ENCODE data around the gene VPS4A.
A peak's percentile ranks its signal among the peaks of the same experiment; 100 is the strongest.

VPS4A gene
- long read RNA-seq, full-length matches to known transcripts: 570 of 662 reads
- long read RNA-seq, partial matches to known transcripts: 21 of 662 reads
- long read RNA-seq, other reads (novel, unspliced or antisense): 71 of 662 reads

DNA sequence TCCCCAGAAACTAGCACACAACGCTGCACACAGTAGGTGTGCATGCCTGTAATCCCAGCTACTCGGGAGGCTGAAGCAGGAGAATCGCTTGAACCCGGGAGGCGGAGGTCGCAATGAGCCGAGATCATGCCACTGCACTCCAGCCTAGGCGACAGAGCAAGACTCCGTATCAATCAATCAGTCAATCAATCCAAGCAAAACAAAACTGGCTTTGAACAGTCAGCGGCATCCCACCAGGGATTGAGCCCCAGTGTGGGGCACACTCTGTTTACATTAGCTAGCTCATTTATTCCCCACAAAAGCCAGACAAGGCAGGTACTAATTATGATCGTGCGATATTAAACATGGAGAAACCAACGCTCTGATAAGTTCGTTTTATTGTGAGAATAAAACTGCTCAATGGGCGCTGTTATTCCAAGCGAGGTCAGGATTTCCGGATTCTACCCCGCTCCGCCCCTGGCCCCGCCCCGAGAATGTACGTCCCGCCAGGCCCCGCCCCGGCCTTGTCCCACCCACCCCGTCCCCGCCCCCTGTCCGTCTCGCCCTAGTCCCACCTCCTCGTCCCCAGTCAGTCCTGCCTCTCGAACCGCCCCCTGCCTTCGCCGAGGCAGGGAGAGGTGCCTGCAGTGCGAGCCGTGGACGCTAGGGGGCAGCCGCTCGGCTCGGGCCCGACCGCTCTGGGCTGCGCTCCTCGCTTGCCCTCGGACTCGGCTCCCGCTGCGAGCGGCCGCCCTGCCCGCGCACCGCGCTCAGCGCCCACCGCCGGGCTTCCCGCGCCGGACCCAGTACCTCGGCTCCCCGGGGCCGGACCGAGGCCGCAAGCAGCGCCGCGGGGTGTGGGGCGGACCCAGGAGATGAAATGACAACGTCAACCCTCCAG, at the start of gene VPS4A:
TSS of gene VPS4A (plus strand) at position 698 of the 880 bp plus-strand sequence. CDS start at position 860, 162 bp downstream.
- peak; percentile 91 to 96 for DNase-seq (ENCODE audit: low read depth in 1 of 2, low spot score in 1 of 2)
- H3K27me3 ChIP-seq (ENCODE audit: insufficient read depth, poor library complexity, severe bottlenecking): no peaks in the 10 kb centered on the region
- H3K27ac ChIP-seq (replicated peaks): peak within 1 kb of the TSS; percentile 72
- peak within 1 kb of the TSS; percentile 91 for H3K4me3 ChIP-seq (replicated peaks; ENCODE audit: insufficient read depth, low read length)
- TF ChIP-seq POLR2AphosphoS5 (IDR thresholded peaks at IDR 0.05; ENCODE audit: low read depth) (no peak; the same call in 1 of the 2 replicates), GABPA (IDR thresholded peaks at IDR 0.05; ENCODE audit: low read depth) (no peak), SPI1 (IDR thresholded peaks at IDR 0.05; ENCODE audit: borderline replicate concordance, low read depth) (no peak)
- TF ChIP-seq, protein P1, sequence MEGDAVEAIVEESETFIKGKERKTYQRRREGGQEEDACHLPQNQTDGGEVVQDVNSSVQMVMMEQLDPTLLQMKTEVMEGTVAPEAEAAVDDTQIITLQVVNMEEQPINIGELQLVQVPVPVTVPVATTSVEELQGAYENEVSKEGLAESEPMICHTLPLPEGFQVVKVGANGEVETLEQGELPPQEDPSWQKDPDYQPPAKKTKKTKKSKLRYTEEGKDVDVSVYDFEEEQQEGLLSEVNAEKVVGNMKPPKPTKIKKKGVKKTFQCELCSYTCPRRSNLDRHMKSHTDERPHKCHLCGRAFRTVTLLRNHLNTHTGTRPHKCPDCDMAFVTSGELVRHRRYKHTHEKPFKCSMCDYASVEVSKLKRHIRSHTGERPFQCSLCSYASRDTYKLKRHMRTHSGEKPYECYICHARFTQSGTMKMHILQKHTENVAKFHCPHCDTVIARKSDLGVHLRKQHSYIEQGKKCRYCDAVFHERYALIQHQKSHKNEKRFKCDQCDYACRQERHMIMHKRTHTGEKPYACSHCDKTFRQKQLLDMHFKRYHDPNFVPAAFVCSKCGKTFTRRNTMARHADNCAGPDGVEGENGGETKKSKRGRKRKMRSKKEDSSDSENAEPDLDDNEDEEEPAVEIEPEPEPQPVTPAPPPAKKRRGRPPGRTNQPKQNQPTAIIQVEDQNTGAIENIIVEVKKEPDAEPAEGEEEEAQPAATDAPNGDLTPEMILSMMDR (IDR thresholded peaks at IDR 0.05; ENCODE audit: insufficient read depth, low read length): peak; percentile 88

DNA sequence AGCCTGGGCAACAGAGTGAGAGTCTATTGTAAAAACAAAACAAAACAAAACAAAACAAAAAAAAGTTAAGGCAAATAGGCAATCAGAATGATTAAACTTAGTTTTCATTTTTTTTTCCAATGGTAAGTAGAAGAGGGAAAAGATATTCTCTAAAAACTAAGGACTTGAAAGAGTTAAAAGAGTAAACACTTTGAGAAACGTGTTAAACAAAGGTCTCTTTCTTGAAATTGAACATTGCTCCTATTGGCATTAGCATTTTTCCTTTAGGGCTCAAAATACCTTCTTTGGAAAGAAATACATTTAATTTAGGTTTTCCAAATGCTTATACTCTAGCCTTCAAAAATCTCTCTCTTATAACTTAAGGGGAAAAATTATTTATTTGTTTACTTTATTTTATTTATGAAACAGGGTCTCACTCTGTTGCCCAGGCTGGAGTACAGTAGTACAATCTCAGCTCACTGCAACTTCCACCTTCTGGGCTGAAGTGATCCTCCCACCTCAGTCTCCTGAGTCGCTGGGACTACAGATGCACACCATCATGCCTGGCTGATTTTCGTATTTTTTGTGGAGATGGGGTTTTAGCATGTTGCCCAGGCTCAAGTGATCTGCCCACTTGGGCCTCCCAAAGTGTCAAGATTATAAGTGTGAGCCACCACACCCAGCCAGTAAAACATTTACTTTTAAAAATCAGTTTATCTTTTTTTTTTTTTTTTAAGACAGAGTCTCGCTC, 44.7 kb upstream of the VPS4A start:
- Histone ChIP-seq H3K27me3 (ENCODE audit: insufficient read depth, poor library complexity, severe bottlenecking) (no peaks in the 10 kb centered on the region), H3K4me3 (replicated peaks; ENCODE audit: insufficient read depth, low read length) (no peak overlapping the region), H3K27ac (replicated peaks) (no peak overlapping the region)
- TF ChIP-seq GABPA (IDR thresholded peaks at IDR 0.05; ENCODE audit: low read depth): no peak
- no peak for TF ChIP-seq SPI1 (IDR thresholded peaks at IDR 0.05; ENCODE audit: borderline replicate concordance, low read depth)
- TF ChIP-seq, protein P2, sequence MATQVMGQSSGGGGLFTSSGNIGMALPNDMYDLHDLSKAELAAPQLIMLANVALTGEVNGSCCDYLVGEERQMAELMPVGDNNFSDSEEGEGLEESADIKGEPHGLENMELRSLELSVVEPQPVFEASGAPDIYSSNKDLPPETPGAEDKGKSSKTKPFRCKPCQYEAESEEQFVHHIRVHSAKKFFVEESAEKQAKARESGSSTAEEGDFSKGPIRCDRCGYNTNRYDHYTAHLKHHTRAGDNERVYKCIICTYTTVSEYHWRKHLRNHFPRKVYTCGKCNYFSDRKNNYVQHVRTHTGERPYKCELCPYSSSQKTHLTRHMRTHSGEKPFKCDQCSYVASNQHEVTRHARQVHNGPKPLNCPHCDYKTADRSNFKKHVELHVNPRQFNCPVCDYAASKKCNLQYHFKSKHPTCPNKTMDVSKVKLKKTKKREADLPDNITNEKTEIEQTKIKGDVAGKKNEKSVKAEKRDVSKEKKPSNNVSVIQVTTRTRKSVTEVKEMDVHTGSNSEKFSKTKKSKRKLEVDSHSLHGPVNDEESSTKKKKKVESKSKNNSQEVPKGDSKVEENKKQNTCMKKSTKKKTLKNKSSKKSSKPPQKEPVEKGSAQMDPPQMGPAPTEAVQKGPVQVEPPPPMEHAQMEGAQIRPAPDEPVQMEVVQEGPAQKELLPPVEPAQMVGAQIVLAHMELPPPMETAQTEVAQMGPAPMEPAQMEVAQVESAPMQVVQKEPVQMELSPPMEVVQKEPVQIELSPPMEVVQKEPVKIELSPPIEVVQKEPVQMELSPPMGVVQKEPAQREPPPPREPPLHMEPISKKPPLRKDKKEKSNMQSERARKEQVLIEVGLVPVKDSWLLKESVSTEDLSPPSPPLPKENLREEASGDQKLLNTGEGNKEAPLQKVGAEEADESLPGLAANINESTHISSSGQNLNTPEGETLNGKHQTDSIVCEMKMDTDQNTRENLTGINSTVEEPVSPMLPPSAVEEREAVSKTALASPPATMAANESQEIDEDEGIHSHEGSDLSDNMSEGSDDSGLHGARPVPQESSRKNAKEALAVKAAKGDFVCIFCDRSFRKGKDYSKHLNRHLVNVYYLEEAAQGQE (IDR thresholded peaks at IDR 0.05; ENCODE audit: insufficient replicate concordance, low read depth): no peak
- TF ChIP-seq, protein P1 (IDR thresholded peaks at IDR 0.05; ENCODE audit: insufficient read depth, low read length): no peak
- DNase-seq (ENCODE audit: low read depth in 1 of 2, low spot score in 1 of 2): no peak

DNA sequence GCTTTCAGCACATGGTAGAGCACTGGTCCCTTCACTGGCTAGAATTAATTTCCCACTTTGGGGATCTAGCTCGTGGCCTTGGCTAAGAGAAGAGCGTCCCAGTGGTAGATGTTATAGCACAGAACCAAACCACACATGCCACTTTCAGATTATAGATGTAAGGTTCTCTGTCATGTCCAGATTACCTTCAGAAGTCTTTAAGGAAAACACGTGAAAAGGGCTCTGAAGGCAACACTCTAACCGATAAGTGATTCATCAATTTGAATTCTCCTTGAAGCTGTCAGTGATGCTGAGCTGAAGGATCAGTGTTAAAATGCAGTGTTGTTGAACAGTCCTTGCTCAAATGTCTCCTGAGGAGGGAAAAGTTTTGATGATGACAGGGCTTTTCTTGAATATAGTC, 43.5 kb upstream of the VPS4A start:
- no peak for DNase-seq (ENCODE audit: low read depth in 1 of 2, low spot score in 1 of 2)
- no peaks in the 10 kb centered on the region for H3K27me3 ChIP-seq (ENCODE audit: insufficient read depth, poor library complexity, severe bottlenecking)
- H3K27ac ChIP-seq (replicated peaks): no peak overlapping the region
- H3K4me3 ChIP-seq (replicated peaks; ENCODE audit: insufficient read depth, low read length): no peak overlapping the region
- no peak for TF ChIP-seq SPI1 (IDR thresholded peaks at IDR 0.05; ENCODE audit: borderline replicate concordance, low read depth)
- TF ChIP-seq GABPA (IDR thresholded peaks at IDR 0.05; ENCODE audit: low read depth): no peak
- TF ChIP-seq, protein P1 (IDR thresholded peaks at IDR 0.05; ENCODE audit: insufficient read depth, low read length): no peak
- TF ChIP-seq, protein P2 (IDR thresholded peaks at IDR 0.05; ENCODE audit: insufficient replicate concordance, low read depth): no peak
- no peak for TF ChIP-seq POLR2AphosphoS5 (IDR thresholded peaks at IDR 0.05; ENCODE audit: low read depth)

Data from HL-60 (cell line).